Parathyroid adenoma (tissue), 2 donors: ENCODE data around the gene MIOS.

Experiments used
- H2AFZ ChIP-seq: fragments of 300-600 bp; sonication (generic); one replicate; pipeline ENCODE4 v1.7.0; 2017; ENCODE audit warnings: antibody characterized with exemption, mild to moderate bottlenecking
- H3K27ac ChIP-seq: fragments of 300-600 bp; sonication (generic); one replicate; pipeline ENCODE4 v1.7.0; 2017
- H3K27me3 ChIP-seq: fragments of 300-600 bp; sonication (generic); one replicate; pipeline ENCODE4 v1.7.0; 2017; ENCODE audit warnings: low read length; ENCODE audit not compliant: control insufficient read depth, insufficient read depth
- H3K36me3 ChIP-seq: fragments of 300-600 bp; sonication (generic); one replicate; pipeline ENCODE4 v1.7.0; 2017; ENCODE audit warnings: low read length; ENCODE audit not compliant: control insufficient read depth, insufficient read depth
- H3K4me1 ChIP-seq: fragments of 300-600 bp; sonication (generic); one replicate; pipeline ENCODE4 v1.7.0; 2017; ENCODE audit warnings: control low read depth
- H3K4me2 ChIP-seq: fragments of 300-600 bp; sonication (generic); one replicate; pipeline ENCODE4 v1.7.0; 2017; ENCODE audit warnings: low read length
- H3K4me3 ChIP-seq: fragments of 300-600 bp; sonication (generic); one replicate; pipeline ENCODE4 v1.7.0; 2017; ENCODE audit warnings: low read depth, low read length
- H3K79me2 ChIP-seq: fragments of 300-600 bp; sonication (generic); one replicate; pipeline ENCODE4 v1.7.0; 2017; ENCODE audit warnings: control low read depth
- H3K9ac ChIP-seq: fragments of 300-600 bp; sonication (generic); one replicate; pipeline ENCODE4 v1.7.0; 2017; ENCODE audit warnings: mild to moderate bottlenecking
- H3K9me3 ChIP-seq: fragments of 300-600 bp; sonication (generic); one replicate; pipeline ENCODE4 v1.7.0; 2017; ENCODE audit warnings: low read length; ENCODE audit not compliant: control insufficient read depth
- CTCF ChIP-seq: fragments of 300-600 bp; sonication (generic); IDR thresholded peaks from one replicate; pipeline ENCODE4 v1.7.0; 2017; ENCODE audit warnings: antibody characterized with exemption, mild to moderate bottlenecking
- donor health status: primary hyperparathyroidism.

Gene MIOS

DNA sequence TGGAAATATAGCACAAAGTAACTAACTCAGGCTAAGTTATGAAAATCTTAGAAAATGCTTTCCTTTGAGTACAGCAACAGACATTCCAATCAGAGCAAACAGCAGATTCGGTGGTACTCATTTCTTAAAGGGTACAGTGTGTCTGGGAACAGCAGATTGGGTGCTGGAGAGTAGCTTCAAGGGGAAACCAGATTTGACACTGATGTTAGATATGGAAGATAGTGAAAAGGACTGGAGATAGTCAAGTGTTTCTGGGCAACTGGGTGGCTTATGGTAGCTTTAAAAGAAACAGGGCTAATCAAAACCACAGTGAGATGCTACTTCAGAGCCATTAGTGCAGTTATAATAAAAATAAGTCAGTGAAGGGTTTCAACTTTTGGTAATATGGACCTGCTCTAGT lies 61.8 kb downstream of the MIOS start:
- no peak overlapping the region for H3K4me2 ChIP-seq
- H3K9ac ChIP-seq = no peak overlapping the region
- H3K27ac ChIP-seq = no peak overlapping the region
- no peaks in the 10 kb centered on the region for H3K36me3 ChIP-seq
- TF ChIP-seq CTCF = no peak
- H3K4me3 ChIP-seq = no peak overlapping the region
- no peak overlapping the region for H2AFZ ChIP-seq
- no peaks in the 10 kb centered on the region for H3K27me3 ChIP-seq
- H3K9me3 ChIP-seq = no peaks in the 10 kb centered on the region
- H3K4me1 ChIP-seq = no peaks in the 10 kb centered on the region
- no peaks in the 10 kb centered on the region for H3K79me2 ChIP-seq

DNA sequence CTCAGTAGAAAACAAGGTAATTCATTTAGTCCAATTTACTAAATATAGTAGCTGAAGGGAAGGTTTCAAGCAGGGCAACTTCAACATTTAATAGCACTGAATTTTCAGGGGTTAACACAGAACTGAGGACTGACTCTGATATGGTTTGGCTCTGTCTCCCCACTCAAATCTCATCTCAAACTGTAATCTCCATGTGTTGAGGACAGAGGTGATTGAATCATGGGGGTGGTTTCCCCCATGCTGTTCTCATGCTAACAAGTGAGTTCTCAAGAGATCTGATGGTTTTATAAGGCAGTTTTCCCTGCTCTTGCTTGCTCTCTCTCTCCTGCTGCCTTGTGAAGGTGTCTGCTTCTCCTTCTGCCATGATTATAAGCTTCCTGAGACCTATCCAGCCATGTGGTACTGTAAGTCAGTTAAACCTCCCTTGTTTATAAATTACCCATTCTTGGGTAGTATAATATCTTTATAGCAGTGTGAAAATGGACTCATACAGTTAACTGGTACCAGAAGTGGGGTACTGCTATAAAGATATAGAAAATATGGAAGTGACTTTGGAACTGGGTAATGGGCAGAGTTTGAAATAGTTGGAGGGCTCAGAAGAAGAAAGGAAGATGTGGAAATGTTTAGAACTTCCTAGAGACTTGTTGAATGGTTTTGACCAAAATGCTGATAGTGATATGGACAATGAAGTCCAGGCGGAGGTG lies 64.1 kb downstream of the MIOS start:
- Histone ChIP-seq H3K4me1 (no peaks in the 10 kb centered on the region), H3K4me2 (no peak overlapping the region), H3K27me3 (no peaks in the 10 kb centered on the region), H2AFZ (no peak overlapping the region), H3K9me3 (no peaks in the 10 kb centered on the region), H3K27ac (no peak overlapping the region), H3K9ac (no peak overlapping the region), H3K79me2 (no peaks in the 10 kb centered on the region), H3K4me3 (no peak overlapping the region), H3K36me3 (no peaks in the 10 kb centered on the region)
- no peak for TF ChIP-seq CTCF

GRCh38 chr7:7639421-7639820 lies 72.7 kb downstream of the MIOS start:
- H3K27ac ChIP-seq = peak overlapping the region; percentile 87

GRCh38 chr7:7639847-7640220 lies 73.2 kb downstream of the MIOS start:
- Histone ChIP-seq H2AFZ (peak overlapping the region; percentile 89), H3K4me2 (peak overlapping the region; percentile 94), H3K27me3 (no peaks in the 10 kb centered on the region), H3K79me2 (peaks cover 18% of the 10 kb centered on the region), H3K4me3 (peak overlapping the region; percentile 92), H3K9me3 (no peaks in the 10 kb centered on the region), H3K9ac (no peak overlapping the region), H3K36me3 (no peaks in the 10 kb centered on the region), H3K4me1 (peaks cover 6% of the 10 kb centered on the region), H3K27ac (peak overlapping the region; percentile 87)
- no peak for TF ChIP-seq CTCF

More at GRCh38 chr7:7639421-7639820, 72.7 kb downstream of the MIOS start:
- Histone ChIP-seq H3K36me3 (no peaks in the 10 kb centered on the region), H3K4me2 (peak overlapping the region; percentile 94), H3K79me2 (peaks cover 18% of the 10 kb centered on the region), H3K27me3 (no peaks in the 10 kb centered on the region), H2AFZ (peak overlapping the region; percentile 89), H3K9ac (no peak overlapping the region), H3K9me3 (no peaks in the 10 kb centered on the region), H3K4me1 (peaks cover 6% of the 10 kb centered on the region), H3K4me3 (peak overlapping the region; percentile 92)
- TF ChIP-seq CTCF = no peak
